Measurements from ENCODE around the gene NMNAT2.

DNA sequence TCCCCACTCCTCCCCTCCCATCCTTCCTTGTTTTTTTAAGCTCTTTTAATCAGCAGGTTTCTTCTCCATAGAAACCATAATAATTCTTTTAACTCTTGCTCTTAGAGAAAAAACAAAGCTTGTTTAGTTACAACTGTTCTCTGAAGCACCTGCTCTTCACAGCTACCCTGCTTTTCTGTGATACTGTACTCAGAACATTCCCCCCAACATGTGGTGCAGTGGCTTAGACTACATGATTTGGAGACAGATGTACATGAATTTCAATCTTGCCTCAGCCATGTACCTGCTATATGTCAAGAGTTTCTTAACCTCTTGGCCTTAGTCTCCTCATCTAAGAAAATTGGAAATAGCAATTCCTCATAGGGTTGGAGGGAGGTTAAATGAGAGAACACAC lies 198.6 kb downstream of the NMNAT2 start:
- TF ChIP-seq EZH2 (IDR thresholded peaks at IDR 0.05; ENCODE audit: low read depth, unreplicated experiment) (no peak), CTCF (conservative IDR thresholded peaks at IDR 0.05; ENCODE audit: low read depth in 2 of 2) (no peak), POLR2AphosphoS5 (IDR thresholded peaks at IDR 0.05; ENCODE audit: low read depth) (no peak), EZH2phosphoT487 (IDR thresholded peaks at IDR 0.05; ENCODE audit: unreplicated experiment) (no peak), REST (IDR thresholded peaks at IDR 0.05; ENCODE audit: unreplicated experiment) (no peak), JUNB (IDR thresholded peaks at IDR 0.05; ENCODE audit: unreplicated experiment) (no peak), NANOG (IDR thresholded peaks at IDR 0.05; ENCODE audit: borderline replicate concordance) (no peak), CREB1 (CRISPR knock-in tag; IDR thresholded peaks at IDR 0.05; ENCODE audit: low read depth) (no peak), ZNF114 (CRISPR knock-in tag; IDR thresholded peaks at IDR 0.05) (no peak), ZNF331 (CRISPR knock-in tag; IDR thresholded peaks at IDR 0.05; ENCODE audit: low read depth) (no peak), STAT1 (IDR thresholded peaks at IDR 0.05; ENCODE audit: unreplicated experiment) (no peak)
- TF ChIP-seq, protein P1, sequence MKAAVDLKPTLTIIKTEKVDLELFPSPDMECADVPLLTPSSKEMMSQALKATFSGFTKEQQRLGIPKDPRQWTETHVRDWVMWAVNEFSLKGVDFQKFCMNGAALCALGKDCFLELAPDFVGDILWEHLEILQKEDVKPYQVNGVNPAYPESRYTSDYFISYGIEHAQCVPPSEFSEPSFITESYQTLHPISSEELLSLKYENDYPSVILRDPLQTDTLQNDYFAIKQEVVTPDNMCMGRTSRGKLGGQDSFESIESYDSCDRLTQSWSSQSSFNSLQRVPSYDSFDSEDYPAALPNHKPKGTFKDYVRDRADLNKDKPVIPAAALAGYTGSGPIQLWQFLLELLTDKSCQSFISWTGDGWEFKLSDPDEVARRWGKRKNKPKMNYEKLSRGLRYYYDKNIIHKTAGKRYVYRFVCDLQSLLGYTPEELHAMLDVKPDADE (IDR thresholded peaks at IDR 0.05): no peak
- TF ChIP-seq, protein P2, sequence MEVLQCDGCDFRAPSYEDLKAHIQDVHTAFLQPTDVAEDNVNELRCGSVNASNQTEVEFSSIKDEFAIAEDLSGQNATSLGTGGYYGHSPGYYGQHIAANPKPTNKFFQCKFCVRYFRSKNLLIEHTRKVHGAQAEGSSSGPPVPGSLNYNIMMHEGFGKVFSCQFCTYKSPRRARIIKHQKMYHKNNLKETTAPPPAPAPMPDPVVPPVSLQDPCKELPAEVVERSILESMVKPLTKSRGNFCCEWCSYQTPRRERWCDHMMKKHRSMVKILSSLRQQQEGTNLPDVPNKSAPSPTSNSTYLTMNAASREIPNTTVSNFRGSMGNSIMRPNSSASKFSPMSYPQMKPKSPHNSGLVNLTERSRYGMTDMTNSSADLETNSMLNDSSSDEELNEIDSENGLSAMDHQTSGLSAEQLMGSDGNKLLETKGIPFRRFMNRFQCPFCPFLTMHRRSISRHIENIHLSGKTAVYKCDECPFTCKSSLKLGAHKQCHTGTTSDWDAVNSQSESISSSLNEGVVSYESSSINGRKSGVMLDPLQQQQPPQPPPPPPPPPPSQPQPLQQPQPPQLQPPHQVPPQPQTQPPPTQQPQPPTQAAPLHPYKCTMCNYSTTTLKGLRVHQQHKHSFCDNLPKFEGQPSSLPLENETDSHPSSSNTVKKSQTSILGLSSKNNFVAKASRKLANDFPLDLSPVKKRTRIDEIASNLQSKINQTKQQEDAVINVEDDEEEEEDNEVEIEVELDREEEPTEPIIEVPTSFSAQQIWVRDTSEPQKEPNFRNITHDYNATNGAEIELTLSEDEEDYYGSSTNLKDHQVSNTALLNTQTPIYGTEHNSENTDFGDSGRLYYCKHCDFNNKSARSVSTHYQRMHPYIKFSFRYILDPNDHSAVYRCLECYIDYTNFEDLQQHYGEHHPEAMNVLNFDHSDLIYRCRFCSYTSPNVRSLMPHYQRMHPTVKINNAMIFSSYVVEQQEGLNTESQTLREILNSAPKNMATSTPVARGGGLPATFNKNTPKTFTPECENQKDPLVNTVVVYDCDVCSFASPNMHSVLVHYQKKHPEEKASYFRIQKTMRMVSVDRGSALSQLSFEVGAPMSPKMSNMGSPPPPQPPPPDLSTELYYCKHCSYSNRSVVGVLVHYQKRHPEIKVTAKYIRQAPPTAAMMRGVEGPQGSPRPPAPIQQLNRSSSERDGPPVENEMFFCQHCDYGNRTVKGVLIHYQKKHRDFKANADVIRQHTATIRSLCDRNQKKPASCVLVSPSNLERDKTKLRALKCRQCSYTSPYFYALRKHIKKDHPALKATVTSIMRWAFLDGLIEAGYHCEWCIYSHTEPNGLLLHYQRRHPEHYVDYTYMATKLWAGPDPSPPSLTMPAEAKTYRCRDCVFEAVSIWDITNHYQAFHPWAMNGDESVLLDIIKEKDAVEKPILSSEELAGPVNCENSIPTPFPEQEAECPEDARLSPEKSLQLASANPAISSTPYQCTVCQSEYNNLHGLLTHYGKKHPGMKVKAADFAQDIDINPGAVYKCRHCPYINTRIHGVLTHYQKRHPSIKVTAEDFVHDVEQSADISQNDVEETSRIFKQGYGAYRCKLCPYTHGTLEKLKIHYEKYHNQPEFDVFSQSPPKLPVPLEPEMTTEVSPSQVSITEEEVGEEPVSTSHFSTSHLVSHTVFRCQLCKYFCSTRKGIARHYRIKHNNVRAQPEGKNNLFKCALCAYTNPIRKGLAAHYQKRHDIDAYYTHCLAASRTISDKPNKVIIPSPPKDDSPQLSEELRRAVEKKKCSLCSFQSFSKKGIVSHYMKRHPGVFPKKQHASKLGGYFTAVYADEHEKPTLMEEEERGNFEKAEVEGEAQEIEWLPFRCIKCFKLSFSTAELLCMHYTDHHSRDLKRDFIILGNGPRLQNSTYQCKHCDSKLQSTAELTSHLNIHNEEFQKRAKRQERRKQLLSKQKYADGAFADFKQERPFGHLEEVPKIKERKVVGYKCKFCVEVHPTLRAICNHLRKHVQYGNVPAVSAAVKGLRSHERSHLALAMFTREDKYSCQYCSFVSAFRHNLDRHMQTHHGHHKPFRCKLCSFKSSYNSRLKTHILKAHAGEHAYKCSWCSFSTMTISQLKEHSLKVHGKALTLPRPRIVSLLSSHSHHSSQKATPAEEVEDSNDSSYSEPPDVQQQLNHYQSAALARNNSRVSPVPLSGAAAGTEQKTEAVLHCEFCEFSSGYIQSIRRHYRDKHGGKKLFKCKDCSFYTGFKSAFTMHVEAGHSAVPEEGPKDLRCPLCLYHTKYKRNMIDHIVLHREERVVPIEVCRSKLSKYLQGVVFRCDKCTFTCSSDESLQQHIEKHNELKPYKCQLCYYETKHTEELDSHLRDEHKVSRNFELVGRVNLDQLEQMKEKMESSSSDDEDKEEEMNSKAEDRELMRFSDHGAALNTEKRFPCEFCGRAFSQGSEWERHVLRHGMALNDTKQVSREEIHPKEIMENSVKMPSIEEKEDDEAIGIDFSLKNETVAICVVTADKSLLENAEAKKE (CRISPR knock-in tag; IDR thresholded peaks at IDR 0.05): no peak
